MM.1S (cell line): ENCODE measurements around the gene TRIM45.

Experiments
- DNase-seq: peaks from one replicate; pipeline ENCODE4 v3.0.0-alpha.2; 2015
- H2AFZ ChIP-seq: fragments of 300-600 bp; sonication (generic); 2 replicates; pipeline ENCODE4 v1.6.0; 2016; ENCODE audit warnings: antibody characterized with exemption, low read length
- H3F3A ChIP-seq: fragments of 300-600 bp; sonication (generic); 2 replicates; pipeline ENCODE4 v1.6.1; 2016; ENCODE audit warnings: mild to moderate bottlenecking, antibody characterized with exemption, low read length, moderate library complexity, mixed read lengths; ENCODE audit not compliant: insufficient read depth
- H3K27ac ChIP-seq: fragments of 300-600 bp; sonication (generic); 2 replicates; pipeline ENCODE4 v1.5.1; 2016; ENCODE audit warnings: mild to moderate bottlenecking, low read length
- H3K27me3 ChIP-seq: fragments of 300-600 bp; sonication (generic); replicated peaks from 2 replicates; pipeline ENCODE4 v1.6.0; 2016; ENCODE audit warnings: low read length; ENCODE audit not compliant: insufficient read depth
- H3K36me3 ChIP-seq: fragments of 300-600 bp; sonication (generic); replicated peaks from 2 replicates; pipeline ENCODE4 v1.6.1; 2016; ENCODE audit warnings: mild to moderate bottlenecking, low read length, mixed read lengths; ENCODE audit not compliant: insufficient read depth
- H3K4me1 ChIP-seq: fragments of 300-600 bp; sonication (generic); 2 replicates; pipeline ENCODE4 v1.6.1; 2016; ENCODE audit warnings: low read length, mixed read lengths
- H3K4me2 ChIP-seq: fragments of 300-600 bp; sonication (generic); 2 replicates; pipeline ENCODE4 v1.6.0; 2016; ENCODE audit warnings: low read depth, low read length
- H3K4me3 ChIP-seq: fragments of 300-600 bp; sonication (generic); 2 replicates; pipeline ENCODE4 v1.5.1; 2016; ENCODE audit warnings: low read length, mixed read lengths
- H3K79me2 ChIP-seq: fragments of 300-600 bp; sonication (generic); 2 replicates; pipeline ENCODE4 v1.6.1; 2016; ENCODE audit warnings: mixed run types, low read length, mixed read lengths
- H3K9ac ChIP-seq: fragments of 300-600 bp; sonication (generic); 2 replicates; pipeline ENCODE4 v1.6.1; 2016; ENCODE audit warnings: low read length, mixed read lengths
- H3K9me2 ChIP-seq: fragments of 300-600 bp; sonication (generic); replicated peaks from 2 replicates; pipeline ENCODE4 v1.6.1; 2016; ENCODE audit warnings: mild to moderate bottlenecking, low read length, mixed read lengths; ENCODE audit not compliant: insufficient read depth
- H3K9me3 ChIP-seq: fragments of 300-600 bp; sonication (generic); replicated peaks from 2 replicates; pipeline ENCODE4 v1.6.1; 2016; ENCODE audit warnings: mild to moderate bottlenecking, low read length, mixed read lengths; ENCODE audit not compliant: insufficient read depth
- H4K20me1 ChIP-seq: fragments of 300-600 bp; sonication (generic); 2 replicates; pipeline ENCODE4 v1.6.1; 2016; ENCODE audit warnings: mild to moderate bottlenecking, low read length, moderate library complexity, mixed read lengths; ENCODE audit not compliant: insufficient read depth
- CTCF ChIP-seq: fragments of 300-600 bp; sonication (generic); IDR thresholded peaks from 2 replicates; pipeline ENCODE4 v1.5.1; 2016; ENCODE audit warnings: antibody characterized with exemption, low read length, mixed read lengths
- EZH2 ChIP-seq: fragments of 300-600 bp; sonication (generic); optimal IDR thresholded peaks from 2 replicates; pipeline ENCODE3; 2017; ENCODE audit warnings: low read depth, mild to moderate bottlenecking, antibody characterized with exemption, low read length, mixed read lengths
- EZH2phosphoT487 ChIP-seq: fragments of 300-600 bp; sonication (generic); IDR thresholded peaks from 2 replicates; pipeline ENCODE4 v1.6.1; 2018; ENCODE audit warnings: antibody characterized with exemption, low read length

TRIM45 gene

GRCh38 chr1:117113199-117113598 lies 8.3 kb downstream of the TRIM45 start:
- Histone ChIP-seq H3K4me2 (no peak overlapping the region), H3K27me3 (no peaks in the 10 kb centered on the region), H3F3A (no peaks in the 10 kb centered on the region), H3K9me3 (no peaks in the 10 kb centered on the region), H3K79me2 (no peaks in the 10 kb centered on the region), H3K9ac (no peak overlapping the region), H3K4me3 (no peak overlapping the region), H3K27ac (no peak overlapping the region), H4K20me1 (no peaks in the 10 kb centered on the region), H3K4me1 (no peaks in the 10 kb centered on the region), H3K36me3 (no peaks in the 10 kb centered on the region), H3K9me2 (no peaks in the 10 kb centered on the region), H2AFZ (no peak overlapping the region)
- TF ChIP-seq EZH2phosphoT487 = no peak
- no peak for TF ChIP-seq EZH2
- no peak for TF ChIP-seq CTCF
- no peak for DNase-seq

GRCh38 chr1:117112047-117112717 lies 9.4 kb downstream of the TRIM45 start:
- H3F3A ChIP-seq = no peaks in the 10 kb centered on the region
- H3K9me3 ChIP-seq = no peaks in the 10 kb centered on the region
- no peak for TF ChIP-seq EZH2
- TF ChIP-seq CTCF = no peak
- TF ChIP-seq EZH2phosphoT487 = no peak
- H4K20me1 ChIP-seq = no peaks in the 10 kb centered on the region
- no peaks in the 10 kb centered on the region for H3K4me1 ChIP-seq
- no peak overlapping the region for H3K9ac ChIP-seq
- no peak overlapping the region for H2AFZ ChIP-seq
- no peak overlapping the region for H3K27ac ChIP-seq
- H3K79me2 ChIP-seq = no peaks in the 10 kb centered on the region
- H3K4me2 ChIP-seq = no peak overlapping the region
- no peak for DNase-seq
- H3K4me3 ChIP-seq = no peak overlapping the region
- no peaks in the 10 kb centered on the region for H3K36me3 ChIP-seq
- no peaks in the 10 kb centered on the region for H3K9me2 ChIP-seq
- no peaks in the 10 kb centered on the region for H3K27me3 ChIP-seq

GRCh38 chr1:117110774-117111173 lies 10.8 kb downstream of the TRIM45 start:
- Histone ChIP-seq H2AFZ (no peak overlapping the region), H3K27ac (no peak overlapping the region), H3F3A (no peaks in the 10 kb centered on the region), H4K20me1 (no peaks in the 10 kb centered on the region), H3K4me2 (no peak overlapping the region), H3K79me2 (no peaks in the 10 kb centered on the region), H3K9me3 (no peaks in the 10 kb centered on the region), H3K36me3 (no peaks in the 10 kb centered on the region), H3K27me3 (no peaks in the 10 kb centered on the region), H3K4me3 (no peak overlapping the region), H3K9ac (no peak overlapping the region), H3K4me1 (no peaks in the 10 kb centered on the region), H3K9me2 (no peaks in the 10 kb centered on the region)
- no peak for DNase-seq
- TF ChIP-seq CTCF = no peak
- no peak for TF ChIP-seq EZH2
- TF ChIP-seq EZH2phosphoT487 = no peak
